IMR-90 (cell line): Measurements from ENCODE around the gene SET. TPM values are rescaled to one million over a fixed set of nuclear protein-coding genes. Genes with fewer than 3 reads are reported as not detected.

Experiments
- ATAC-seq: fragments of 200-7000 bp; cut with Tn5 transposase; 2 replicates; pipeline ENCODE4 v1.9.1; 2020; ENCODE audit warnings: low read depth, mild to moderate bottlenecking, moderate library complexity
- BruUV-seq: library from RNA; stranded (reverse); fragments of 400-500 nt; replicated peaks from 2 replicates; lab custom pipeline; 2021; lab: Mats Ljungman, UMichigan
- CTCF ChIA-PET: fragments of 300-600 bp; formaldehyde crosslinking; extraction: SDS; loops from one replicate; lab custom pipeline; 2021; ENCODE audit warnings: antibody characterized with exemption; lab: Yijun Ruan, JAX
- POLR2A ChIA-PET: fragments of 300-600 bp; sonication (Branson Sonifier 250); formaldehyde crosslinking; loops from one replicate; lab custom pipeline; 2022; ENCODE audit warnings: antibody characterized with exemption; ENCODE audit not compliant: unreplicated experiment; lab: Charles Lee
- DNase-seq: peaks from one replicate; pipeline ENCODE4 v3.0.0; 2013
- H2AFZ ChIP-seq: replicated peaks from 2 replicates; pipeline ENCODE3; 2013; ENCODE audit warnings: low read length, mild to moderate bottlenecking; ENCODE audit not compliant: poor library complexity
- H2AK5ac ChIP-seq: 2 replicates; pipeline ENCODE4 v1.6.1; 2013; ENCODE audit warnings: low read depth, low read length, inconsistent platforms
- H2AK9ac ChIP-seq: replicated peaks from 2 replicates; pipeline ENCODE3; 2013; ENCODE audit warnings: mild to moderate bottlenecking, low read depth, low read length, moderate library complexity; ENCODE audit not compliant: poor library complexity
- H2BK120ac ChIP-seq: 2 replicates; pipeline ENCODE4 v1.6.1; 2013; ENCODE audit warnings: low read depth, low read length, inconsistent platforms
- H2BK15ac ChIP-seq: 3 replicates; pipeline ENCODE4 v1.6.1; 2013; ENCODE audit warnings: low read depth, low read length, inconsistent platforms
- H2BK20ac ChIP-seq: 2 replicates; pipeline ENCODE4 v1.6.1; 2013; ENCODE audit warnings: low read depth, mild to moderate bottlenecking, inconsistent platforms, low read length, moderate library complexity
- H2BK5ac ChIP-seq: 2 replicates; pipeline ENCODE4 v1.6.1; 2013; ENCODE audit warnings: mild to moderate bottlenecking, low read depth, low read length, inconsistent platforms; ENCODE audit not compliant: poor library complexity, severe bottlenecking
- H3K14ac ChIP-seq: replicated peaks from 2 replicates; pipeline ENCODE4 v1.6.1; 2013; ENCODE audit warnings: low read depth, low read length, inconsistent platforms
- H3K18ac ChIP-seq: 2 replicates; pipeline ENCODE4 v1.6.1; 2013; ENCODE audit warnings: low read depth, low read length, control low read depth
- H3K23ac ChIP-seq: 2 replicates; pipeline ENCODE4 v1.6.1; 2013; ENCODE audit warnings: low read depth, low read length, inconsistent platforms
- H3K27ac ChIP-seq: 2 replicates; pipeline ENCODE4 v1.5.1; 2013; ENCODE audit warnings: mild to moderate bottlenecking, control low read depth, low read length; ENCODE audit not compliant: insufficient read depth
- H3K27me3 ChIP-seq: 2 replicates; pipeline ENCODE4 v1.6.1; 2013; ENCODE audit warnings: low read length; ENCODE audit not compliant: control insufficient read depth, insufficient read depth
- H3K36me3 ChIP-seq: 2 replicates; pipeline ENCODE4 v1.6.1; 2013; ENCODE audit warnings: low read length, mixed read lengths; ENCODE audit not compliant: control insufficient read depth, insufficient read depth
- H3K4ac ChIP-seq: 2 replicates; pipeline ENCODE4 v1.6.1; 2013; ENCODE audit warnings: low read depth, low read length, inconsistent platforms
- H3K4me1 ChIP-seq: 2 replicates; pipeline ENCODE4 v1.6.1; 2013; ENCODE audit warnings: low read length, mixed read lengths; ENCODE audit not compliant: control insufficient read depth, insufficient read depth
- H3K4me2 ChIP-seq: 2 replicates; pipeline ENCODE4 v1.6.1; 2013; ENCODE audit warnings: low read depth, mild to moderate bottlenecking, control low read depth, low read length, moderate library complexity
- H3K4me3 ChIP-seq: 2 replicates; pipeline ENCODE4 v1.5.1; 2013; ENCODE audit warnings: low read depth, mild to moderate bottlenecking, control low read depth, low read length, moderate library complexity; ENCODE audit not compliant: insufficient read depth
- H3K56ac ChIP-seq: 2 replicates; pipeline ENCODE4 v1.6.1; 2013; ENCODE audit warnings: low read length, inconsistent platforms; ENCODE audit not compliant: insufficient read depth; ENCODE audit errors: extremely low read depth
- H3K79me1 ChIP-seq, 2 experiments: 2 replicates each; pipeline ENCODE4 v1.6.1; 2013; ENCODE audit warnings: low read length in 2 of 2, inconsistent platforms in 1 of 2, low read depth in 1 of 2
- H3K9ac ChIP-seq: 2 replicates; pipeline ENCODE4 v1.6.1; 2013; ENCODE audit warnings: low read depth, low read length, control low read depth
- H3K9me1 ChIP-seq: 2 replicates; pipeline ENCODE4 v1.6.1; 2013; ENCODE audit warnings: low read length, inconsistent platforms; ENCODE audit not compliant: insufficient read depth
- H3K9me3 ChIP-seq: 2 replicates; pipeline ENCODE4 v1.6.1; 2013; ENCODE audit warnings: low read length; ENCODE audit not compliant: control insufficient read depth, insufficient read depth
- H4K20me1 ChIP-seq: 2 replicates; pipeline ENCODE4 v1.6.1; 2013; ENCODE audit warnings: low read length, inconsistent platforms; ENCODE audit not compliant: insufficient read depth
- H4K5ac ChIP-seq: 2 replicates; pipeline ENCODE4 v1.6.1; 2013; ENCODE audit warnings: mild to moderate bottlenecking, low read depth, low read length, control low read depth
- H4K8ac ChIP-seq, 2 experiments: 2 replicates each; pipeline ENCODE4 v1.6.1; 2013; ENCODE audit warnings: low read depth in 2 of 2, low read length in 2 of 2, control low read depth in 1 of 2, inconsistent platforms in 1 of 2
- H4K91ac ChIP-seq: 2 replicates; pipeline ENCODE4 v1.6.1; 2013; ENCODE audit warnings: low read depth, low read length, inconsistent platforms; ENCODE audit not compliant: insufficient read depth
- BHLHE40 ChIP-seq: fragments of 150-350 bp; IDR thresholded peaks from 2 replicates; pipeline ENCODE4 v1.6.1; 2016; ENCODE audit warnings: mild to moderate bottlenecking, low read depth, low read length
- CEBPB ChIP-seq: IDR thresholded peaks from 2 replicates; pipeline ENCODE4 v1.6.1; 2012; ENCODE audit warnings: low read depth, low read length, improper control_type of control experiment
- ELK1 ChIP-seq: fragments of 150-350 bp; IDR thresholded peaks from 2 replicates; pipeline ENCODE4 v1.6.1; 2016; ENCODE audit warnings: low read depth, mild to moderate bottlenecking, low read length, moderate library complexity, borderline replicate concordance
- FOS ChIP-seq: fragments of 150-350 bp; IDR thresholded peaks from 2 replicates; pipeline ENCODE4 v1.6.1; 2016; ENCODE audit warnings: low read depth, low read length
- MAFK ChIP-seq: IDR thresholded peaks from 2 replicates; pipeline ENCODE4 v1.6.1; 2012; ENCODE audit warnings: low read depth, low read length, improper control_type of control experiment
- MAZ ChIP-seq: IDR thresholded peaks from 2 replicates; pipeline ENCODE4 v1.6.1; 2012; ENCODE audit warnings: low read depth, mild to moderate bottlenecking, low read length, improper control_type of control experiment, moderate library complexity, borderline replicate concordance
- NFE2L2 ChIP-seq: fragments of 150-350 bp; IDR thresholded peaks from 2 replicates; pipeline ENCODE4 v1.6.1; 2016; ENCODE audit warnings: low read depth, mild to moderate bottlenecking, low read length
- POLR2A ChIP-seq: IDR thresholded peaks from 2 replicates; pipeline ENCODE4 v1.6.1; 2012; ENCODE audit warnings: mild to moderate bottlenecking, low read depth, low read length
- RAD21 ChIP-seq: IDR thresholded peaks from 2 replicates; pipeline ENCODE4 v1.6.1; 2012; ENCODE audit warnings: low read length, improper control_type of control experiment
- RCOR1 ChIP-seq: IDR thresholded peaks from 2 replicates; pipeline ENCODE4 v1.6.1; 2012; ENCODE audit warnings: mild to moderate bottlenecking, low read length, improper control_type of control experiment; ENCODE audit not compliant: insufficient replicate concordance
- RFX5 ChIP-seq: IDR thresholded peaks from 2 replicates; pipeline ENCODE4 v1.8.0; 2012; ENCODE audit warnings: low read depth, mild to moderate bottlenecking, low read length, moderate library complexity
- SMC3 ChIP-seq: fragments of 150-350 bp; IDR thresholded peaks from 2 replicates; pipeline ENCODE4 v1.6.1; 2016; ENCODE audit warnings: low read depth, mild to moderate bottlenecking, antibody characterized with exemption, low read length, moderate library complexity
- WGBS, 2 experiments: methylation state at CpG; one replicate each; pipeline versions ENCODE4 v1.1.5 to v1.1.7; 2013; ENCODE audit warnings: missing lambda C conversion rate in 2 of 2; ENCODE audit not compliant: insufficient read length in 1 of 2; ENCODE audit errors: extremely low coverage in 2 of 2; 5-methylcytosine and 5-hydroxymethylcytosine counted together
- dilution Hi-C: fragments of 300-500 bp; cut with HindIII; formaldehyde crosslinking; loops from one replicate; pipeline ENCODE4 v1.14.3; 2018; ENCODE audit warnings: low sequenced_read_pairs; ENCODE audit not compliant: unreplicated experiment
- in situ Hi-C: fragments of 300-500 bp; cut with MboI; formaldehyde crosslinking; loops from 3 replicates; pipeline ENCODE4 v1.14.3; 2019; ENCODE audit warnings: low sequenced_read_pairs, inconsistent platforms, mixed read lengths
- intact Hi-C: fragments of 100-400 bp; cut with micrococcal nuclease; formaldehyde crosslinking; loops from 2 replicates; pipeline ENCODE4 v1.10.0; 2022
- polyA plus RNA-seq, 3 experiments: library from polyadenylated mRNA; depleted of rRNA; stranded (reverse); fragments of >200 nt; gene quantifications; 2 replicates each; pipeline ENCODE4 v1.2.3, GENCODE V29; 2012; ENCODE audit warnings: low replicate concordance in 1 of 3
- total RNA-seq: library from RNA; depleted of rRNA; stranded (reverse); fragments of >200 nt; gene quantifications from 2 replicates; pipeline ENCODE4 v1.2.3, GENCODE V29; 2012
- TF ChIP-seq, protein P1 (sequence below): fragments of 150-350 bp; IDR thresholded peaks from 2 replicates; pipeline ENCODE4 v1.6.1; 2017; ENCODE audit warnings: mild to moderate bottlenecking, antibody characterized with exemption, low read length, low read depth
- TF ChIP-seq, protein P2 (sequence below): conservative IDR thresholded peaks from 2 replicates; pipeline ENCODE4 v1.5.1; 2012; ENCODE audit warnings: mild to moderate bottlenecking, low read depth, low read length, improper control_type of control experiment

The SET gene
- total and polyA plus RNA-seq, 2 of the 4 experiments (the other 2 are of a cell fraction), result 104 to 182 TPM

DNA sequence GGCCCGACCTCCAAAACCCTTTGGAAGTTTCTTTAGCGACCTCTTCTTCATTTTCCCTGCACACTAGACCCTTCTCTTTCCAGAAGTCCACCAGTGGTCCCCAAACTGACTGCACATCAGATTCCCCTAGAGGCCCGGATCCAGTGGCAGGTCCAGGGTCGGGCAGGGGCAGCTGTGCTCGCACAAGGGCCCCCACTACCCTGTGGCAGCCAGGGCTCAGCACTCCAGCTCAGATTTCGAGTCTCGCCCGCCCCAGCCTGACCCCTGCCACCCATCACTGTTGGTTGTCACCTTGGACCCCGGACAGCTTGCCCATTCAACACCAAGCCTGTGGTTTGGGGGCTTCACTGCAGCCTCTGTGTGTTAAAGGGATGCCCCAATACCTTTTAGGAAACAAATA is 42.7 kb downstream of the SET start:
- BruUV-seq, result no TSS peak
- Histone ChIP-seq H2AK9ac (no peak overlapping the region), H2BK120ac (no peak overlapping the region), H4K8ac (no peak overlapping the region), H2AK5ac (no peak overlapping the region), H2BK15ac (no peak overlapping the region), H3K4me2 (no peak overlapping the region), H2AFZ (no peak overlapping the region), H3K79me1 (no peaks in the 10 kb centered on the region), H2BK20ac (no peak overlapping the region), H3K36me3 (peaks cover 22% of the 10 kb centered on the region), H3K23ac (no peak overlapping the region), H4K91ac (no peak overlapping the region), H3K27me3 (no peaks in the 10 kb centered on the region), H3K27ac (no peak overlapping the region), H3K4me1 (peaks cover 2% of the 10 kb centered on the region; the same call in 1 of the 2 replicates), H3K9ac (no peak overlapping the region), H3K56ac (no peak overlapping the region), H2BK5ac (no peak overlapping the region), H4K5ac (no peak overlapping the region), H3K18ac (no peak overlapping the region), H3K9me1 (peaks cover 6% of the 10 kb centered on the region; the same call in 1 of the 2 replicates), H3K14ac (no peak overlapping the region), H3K4ac (no peak overlapping the region), H3K4me3 (no peak overlapping the region), H4K20me1 (no peaks in the 10 kb centered on the region; the same call in 1 of the 2 replicates), H3K9me3 (no peaks in the 10 kb centered on the region)
- dilution Hi-C loops, result no loop called here
- ChIA-PET CTCF (no interaction called here), POLR2A (no interaction called here)
- in situ Hi-C loops, result no loop called here
- WGBS, 2 experiments, result 53% methylated on average over 3 of the region's 9 CpGs; no CpG with 5 or more reads in 1 of the 2 experiments
- no peak for TF ChIP-seq RCOR1
- no peak for TF ChIP-seq RFX5
- TF ChIP-seq FOS, result no peak
- no peak for TF ChIP-seq NFE2L2
- TF ChIP-seq CEBPB, result no peak
- TF ChIP-seq MAFK, result no peak
- TF ChIP-seq, protein P1, sequence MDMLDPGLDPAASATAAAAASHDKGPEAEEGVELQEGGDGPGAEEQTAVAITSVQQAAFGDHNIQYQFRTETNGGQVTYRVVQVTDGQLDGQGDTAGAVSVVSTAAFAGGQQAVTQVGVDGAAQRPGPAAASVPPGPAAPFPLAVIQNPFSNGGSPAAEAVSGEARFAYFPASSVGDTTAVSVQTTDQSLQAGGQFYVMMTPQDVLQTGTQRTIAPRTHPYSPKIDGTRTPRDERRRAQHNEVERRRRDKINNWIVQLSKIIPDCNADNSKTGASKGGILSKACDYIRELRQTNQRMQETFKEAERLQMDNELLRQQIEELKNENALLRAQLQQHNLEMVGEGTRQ, result no peak
- no peak for TF ChIP-seq SMC3
- TF ChIP-seq BHLHE40, result no peak
- no peak for TF ChIP-seq RAD21
- TF ChIP-seq ELK1, result no peak
- TF ChIP-seq POLR2A, result no peak
- no peak for TF ChIP-seq MAZ
- TF ChIP-seq, protein P2, sequence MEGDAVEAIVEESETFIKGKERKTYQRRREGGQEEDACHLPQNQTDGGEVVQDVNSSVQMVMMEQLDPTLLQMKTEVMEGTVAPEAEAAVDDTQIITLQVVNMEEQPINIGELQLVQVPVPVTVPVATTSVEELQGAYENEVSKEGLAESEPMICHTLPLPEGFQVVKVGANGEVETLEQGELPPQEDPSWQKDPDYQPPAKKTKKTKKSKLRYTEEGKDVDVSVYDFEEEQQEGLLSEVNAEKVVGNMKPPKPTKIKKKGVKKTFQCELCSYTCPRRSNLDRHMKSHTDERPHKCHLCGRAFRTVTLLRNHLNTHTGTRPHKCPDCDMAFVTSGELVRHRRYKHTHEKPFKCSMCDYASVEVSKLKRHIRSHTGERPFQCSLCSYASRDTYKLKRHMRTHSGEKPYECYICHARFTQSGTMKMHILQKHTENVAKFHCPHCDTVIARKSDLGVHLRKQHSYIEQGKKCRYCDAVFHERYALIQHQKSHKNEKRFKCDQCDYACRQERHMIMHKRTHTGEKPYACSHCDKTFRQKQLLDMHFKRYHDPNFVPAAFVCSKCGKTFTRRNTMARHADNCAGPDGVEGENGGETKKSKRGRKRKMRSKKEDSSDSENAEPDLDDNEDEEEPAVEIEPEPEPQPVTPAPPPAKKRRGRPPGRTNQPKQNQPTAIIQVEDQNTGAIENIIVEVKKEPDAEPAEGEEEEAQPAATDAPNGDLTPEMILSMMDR, result no peak
- intact Hi-C loops, result no loop called here
- DNase-seq (no peak), ATAC-seq (no peak)
